ENCODE measurements around the gene TENT4A. TPM values are rescaled to one million over a fixed set of nuclear protein-coding genes. Genes with fewer than 3 reads are reported as not detected.

The TENT4A gene
- total and polyA plus RNA-seq, 2 of the 4 experiments (the other 2 are of a cell fraction), result 5.9 to 17.2 TPM

DNA sequence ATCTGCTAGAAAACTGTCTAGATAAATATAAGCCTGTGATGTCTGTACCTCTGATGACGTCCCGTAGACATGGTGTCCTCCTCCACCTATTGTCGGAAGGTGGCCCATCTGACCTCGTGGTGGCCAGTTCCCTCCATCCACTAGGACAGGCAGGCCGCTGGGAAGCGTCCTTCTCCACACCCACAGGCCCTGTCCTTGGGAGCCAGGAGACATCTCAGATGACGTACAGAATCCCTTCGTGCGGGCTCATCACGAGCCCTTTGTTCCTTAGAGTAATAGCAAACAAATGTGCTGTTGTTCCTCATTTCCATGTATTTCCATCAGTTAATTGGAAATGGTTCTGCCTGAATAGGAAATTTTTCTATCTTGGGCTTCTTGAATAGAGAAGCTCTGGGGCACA, 38.3 kb upstream of the TENT4A start:
- Histone ChIP-seq H3K4me2 (ENCODE audit: low read depth, low read length) (no peak overlapping the region), H2BK20ac (ENCODE audit: low read depth, low read length) (no peak overlapping the region), H3K56ac (ENCODE audit: extremely low read depth, insufficient read depth, low read length) (no peak overlapping the region), H3K9me1 (ENCODE audit: insufficient read depth, low read length) (no peaks in the 10 kb centered on the region), H3K9me3 (ENCODE audit: control insufficient read depth, insufficient read depth, low read length) (no peaks in the 10 kb centered on the region), H3K79me1 (ENCODE audit: low read depth in 1 of 2, low read length in 2 of 2) (no peaks in the 10 kb centered on the region), H3K4me3 (ENCODE audit: insufficient read depth, low read depth, low read length) (no peak overlapping the region), H4K5ac (ENCODE audit: low read depth, low read length) (no peak overlapping the region), H2BK120ac (ENCODE audit: low read depth, low read length) (no peak overlapping the region), H2AFZ (replicated peaks; ENCODE audit: low read length, poor library complexity) (no peak overlapping the region), H3K27me3 (ENCODE audit: control insufficient read depth, insufficient read depth, low read length) (no peaks in the 10 kb centered on the region), H3K4me1 (ENCODE audit: control insufficient read depth, insufficient read depth, low read length) (no peaks in the 10 kb centered on the region; the same call in 1 of the 2 replicates), H3K4ac (ENCODE audit: low read depth, low read length) (no peak overlapping the region), H2BK5ac (ENCODE audit: low read depth, low read length, poor library complexity, severe bottlenecking) (no peak overlapping the region), H4K8ac (ENCODE audit: low read depth in 2 of 2, low read length in 2 of 2) (no peak overlapping the region), H3K23ac (ENCODE audit: low read depth, low read length) (no peak overlapping the region), H3K14ac (replicated peaks; ENCODE audit: low read depth, low read length) (no peak overlapping the region), H3K36me3 (ENCODE audit: control insufficient read depth, insufficient read depth, low read length) (peaks cover 5% of the 10 kb centered on the region; the same call in 1 of the 2 replicates), H3K9ac (ENCODE audit: low read depth, low read length) (no peak overlapping the region), H2AK9ac (replicated peaks; ENCODE audit: low read depth, low read length, poor library complexity) (no peak overlapping the region), H4K91ac (ENCODE audit: insufficient read depth, low read depth, low read length) (no peak overlapping the region), H4K20me1 (ENCODE audit: insufficient read depth, low read length) (no peaks in the 10 kb centered on the region), H3K18ac (ENCODE audit: low read depth, low read length) (no peak overlapping the region), H2BK15ac (ENCODE audit: low read depth, low read length) (no peak overlapping the region), H2AK5ac (ENCODE audit: low read depth, low read length) (no peak overlapping the region), H3K27ac (ENCODE audit: insufficient read depth, low read length) (no peak overlapping the region)
- intact Hi-C loops (cut with micrococcal nuclease) (no loop called here), dilution Hi-C loops (cut with HindIII; ENCODE audit: low sequenced_read_pairs, unreplicated experiment) (no loop called here), in situ Hi-C loops (cut with MboI; ENCODE audit: low sequenced_read_pairs) (no loop called here)
- ATAC-seq (ENCODE audit: low read depth) (no peak), DNase-seq (no peak)
- no peak for TF ChIP-seq FOS (IDR thresholded peaks at IDR 0.05; ENCODE audit: low read depth, low read length)
- TF ChIP-seq POLR2A (IDR thresholded peaks at IDR 0.05; ENCODE audit: low read depth, low read length), result no peak
- no peak for TF ChIP-seq MAZ (IDR thresholded peaks at IDR 0.05; ENCODE audit: borderline replicate concordance, low read depth, low read length)
- TF ChIP-seq, protein P1, sequence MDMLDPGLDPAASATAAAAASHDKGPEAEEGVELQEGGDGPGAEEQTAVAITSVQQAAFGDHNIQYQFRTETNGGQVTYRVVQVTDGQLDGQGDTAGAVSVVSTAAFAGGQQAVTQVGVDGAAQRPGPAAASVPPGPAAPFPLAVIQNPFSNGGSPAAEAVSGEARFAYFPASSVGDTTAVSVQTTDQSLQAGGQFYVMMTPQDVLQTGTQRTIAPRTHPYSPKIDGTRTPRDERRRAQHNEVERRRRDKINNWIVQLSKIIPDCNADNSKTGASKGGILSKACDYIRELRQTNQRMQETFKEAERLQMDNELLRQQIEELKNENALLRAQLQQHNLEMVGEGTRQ (IDR thresholded peaks at IDR 0.05; ENCODE audit: low read depth, low read length), result no peak
- TF ChIP-seq, protein P2, sequence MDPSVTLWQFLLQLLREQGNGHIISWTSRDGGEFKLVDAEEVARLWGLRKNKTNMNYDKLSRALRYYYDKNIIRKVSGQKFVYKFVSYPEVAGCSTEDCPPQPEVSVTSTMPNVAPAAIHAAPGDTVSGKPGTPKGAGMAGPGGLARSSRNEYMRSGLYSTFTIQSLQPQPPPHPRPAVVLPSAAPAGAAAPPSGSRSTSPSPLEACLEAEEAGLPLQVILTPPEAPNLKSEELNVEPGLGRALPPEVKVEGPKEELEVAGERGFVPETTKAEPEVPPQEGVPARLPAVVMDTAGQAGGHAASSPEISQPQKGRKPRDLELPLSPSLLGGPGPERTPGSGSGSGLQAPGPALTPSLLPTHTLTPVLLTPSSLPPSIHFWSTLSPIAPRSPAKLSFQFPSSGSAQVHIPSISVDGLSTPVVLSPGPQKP (IDR thresholded peaks at IDR 0.05; ENCODE audit: borderline replicate concordance, low read depth, low read length), result no peak
- no peak for TF ChIP-seq RCOR1 (IDR thresholded peaks at IDR 0.05; ENCODE audit: insufficient replicate concordance, low read length)
- no peak for TF ChIP-seq RAD21 (IDR thresholded peaks at IDR 0.05; ENCODE audit: low read length)
- TF ChIP-seq BHLHE40 (IDR thresholded peaks at IDR 0.05; ENCODE audit: low read depth, low read length), result no peak
- no peak for TF ChIP-seq SMC3 (IDR thresholded peaks at IDR 0.05; ENCODE audit: low read depth, low read length)
- TF ChIP-seq MAFK (IDR thresholded peaks at IDR 0.05; ENCODE audit: low read depth, low read length), result no peak
- 100% methylated on average over 1 of the region's 10 CpGs; no CpG with 5 or more reads in 1 of the 2 experiments for WGBS, 2 experiments (ENCODE audit: extremely low coverage in 2 of 2, insufficient read length in 1 of 2)
- CTCF ChIA-PET, result no interaction called here
- BruUV-seq (replicated peaks), result no TSS peak
- POLR2A ChIA-PET (ENCODE audit: unreplicated experiment), result no interaction called here
